SIG-M5 (cell line): ENCODE data around the gene TERT.

Experiments
- DNase-seq: peaks from one replicate; lab custom pipeline; 2025; lab: John Stamatoyannopoulos, UW

TERT gene

GRCh38 chr5:1259806-1260480, 34.9 kb downstream of the TERT start:
- DNase-seq: no peak

GRCh38 chr5:1257841-1258240, 37.0 kb downstream of the TERT start:
- no peak for DNase-seq

- no peak for DNase-seq
Observed at GRCh38 chr5:1257363-1257762, 37.5 kb downstream of the TERT start.

GRCh38 chr5:1256776-1257175, 38.1 kb downstream of the TERT start:
- no peak for DNase-seq

GRCh38 chr5:1255081-1255561, 39.7 kb downstream of the TERT start:
- DNase-seq: no peak

- DNase-seq: no peak
Observed at GRCh38 chr5:1254196-1254595, 40.7 kb downstream of the TERT start.

- DNase-seq: no peak
Observed at GRCh38 chr5:1253456-1254105, 41.3 kb downstream of the TERT start.

- DNase-seq: no peak
Observed at GRCh38 chr5:1252681-1253080, 42.2 kb downstream of the TERT start.

GRCh38 chr5:1251678-1252580, 42.9 kb downstream of the TERT start:
- DNase-seq: no peak

- no peak for DNase-seq
Observed at GRCh38 chr5:1249366-1250280, 45.2 kb downstream of the TERT start.

- DNase-seq: no peak
Observed at GRCh38 chr5:1247811-1248210, 47.1 kb downstream of the TERT start.

- DNase-seq: no peak
Observed at GRCh38 chr5:1246711-1247431, 48.0 kb downstream of the TERT start.

GRCh38 chr5:1245905-1246576, 48.8 kb downstream of the TERT start:
- no peak for DNase-seq

- DNase-seq: no peak
Observed at GRCh38 chr5:1244976-1245375, 49.9 kb downstream of the TERT start.

- DNase-seq: no peak
Observed at GRCh38 chr5:1244255-1244654, 50.6 kb downstream of the TERT start.

GRCh38 chr5:1243487-1244130, 51.3 kb downstream of the TERT start:
- no peak for DNase-seq

- no peak for DNase-seq
Observed at GRCh38 chr5:1242733-1243486, 52.0 kb downstream of the TERT start.

- no peak for DNase-seq
Observed at GRCh38 chr5:1241509-1242080, 53.3 kb downstream of the TERT start.
